ENCODE data around the gene IQCH. TPM values are rescaled to one million over a fixed set of nuclear protein-coding genes. Genes with fewer than 3 reads are reported as not detected.

Gene IQCH
- total RNA-seq, 4 donors from 2014 or later = 0.66 to 3.0 (median 2.0) TPM

- Histone ChIP-seq H3K27me3 (no peaks in the 10 kb centered on the region), H3K36me3 (no peaks in the 10 kb centered on the region), H3K4me1 (no peaks in the 10 kb centered on the region), H3K27ac (no peak overlapping the region), H3K4me3 (no peak overlapping the region), H3K9me3 (no peaks in the 10 kb centered on the region)
- TF ChIP-seq CTCF (IDR thresholded peaks at IDR 0.05) = no peak
- 39 to 61% methylated on average over 1 of the region's 1 CpG for WGBS, 2 donors
- DNase-seq (ENCODE audit: low spot score in 2 of 2) = no peak
Observed at GRCh38 chr15:67380921-67381320, 126.3 kb downstream of the IQCH start.

GRCh38 chr15:67381416-67382045 is 126.9 kb downstream of the IQCH start:
- H3K9me3 ChIP-seq = no peaks in the 10 kb centered on the region
- no peaks in the 10 kb centered on the region for H3K36me3 ChIP-seq
- TF ChIP-seq EP300 (IDR thresholded peaks at IDR 0.05) (no peak), POLR2A (IDR thresholded peaks at IDR 0.05) (no peak), CTCF (IDR thresholded peaks at IDR 0.05) (no peak)
- H3K4me3 ChIP-seq = no peak overlapping the region
- H3K27ac ChIP-seq = no peak overlapping the region
- WGBS, 2 donors = 93% methylated on average over 8 of the region's 8 CpGs
- no peaks in the 10 kb centered on the region for H3K27me3 ChIP-seq
- DNase-seq (ENCODE audit: low spot score in 2 of 2) = no peak
- no peaks in the 10 kb centered on the region for H3K4me1 ChIP-seq

GRCh38 chr15:67382723-67383122 is 128.1 kb downstream of the IQCH start:
- WGBS, 2 donors = 92 to 93% methylated on average over 3 of the region's 3 CpGs
- no peaks in the 10 kb centered on the region for H3K27me3 ChIP-seq
- TF ChIP-seq POLR2A (IDR thresholded peaks at IDR 0.05) = no peak
- no peak for TF ChIP-seq EP300 (IDR thresholded peaks at IDR 0.05)
- no peak for TF ChIP-seq CTCF (IDR thresholded peaks at IDR 0.05)
- H3K9me3 ChIP-seq = no peaks in the 10 kb centered on the region
- H3K27ac ChIP-seq = no peak overlapping the region
- no peaks in the 10 kb centered on the region for H3K4me1 ChIP-seq
- H3K4me3 ChIP-seq = no peak overlapping the region
- DNase-seq (ENCODE audit: low spot score in 2 of 2) = no peak
- H3K36me3 ChIP-seq = no peaks in the 10 kb centered on the region

- 76 to 84% methylated on average over 1 of the region's 1 CpG for WGBS, 2 donors
- H3K36me3 ChIP-seq = no peaks in the 10 kb centered on the region
- H3K4me3 ChIP-seq = no peak overlapping the region
- H3K4me1 ChIP-seq = no peaks in the 10 kb centered on the region
- H3K9me3 ChIP-seq = no peaks in the 10 kb centered on the region
- no peak for TF ChIP-seq POLR2A (IDR thresholded peaks at IDR 0.05)
- no peak for TF ChIP-seq CTCF (IDR thresholded peaks at IDR 0.05)
- TF ChIP-seq EP300 (IDR thresholded peaks at IDR 0.05) = no peak
- no peak for DNase-seq (ENCODE audit: low spot score in 2 of 2)
- H3K27me3 ChIP-seq = no peaks in the 10 kb centered on the region
- H3K27ac ChIP-seq = no peak overlapping the region
Observed at GRCh38 chr15:67383899-67384298, 129.3 kb downstream of the IQCH start.

- no peak overlapping the region for H3K27ac ChIP-seq
- H3K27me3 ChIP-seq = no peaks in the 10 kb centered on the region
- H3K9me3 ChIP-seq = no peaks in the 10 kb centered on the region
- no peaks in the 10 kb centered on the region for H3K4me1 ChIP-seq
- H3K4me3 ChIP-seq = no peak overlapping the region
- WGBS, 2 donors = 48 to 50% methylated on average over 4 of the region's 4 CpGs
- H3K36me3 ChIP-seq = no peaks in the 10 kb centered on the region
- TF ChIP-seq CTCF (IDR thresholded peaks at IDR 0.05) (no peak), EP300 (IDR thresholded peaks at IDR 0.05) (no peak), POLR2A (IDR thresholded peaks at IDR 0.05) (no peak)
- DNase-seq (ENCODE audit: low spot score in 2 of 2) = no peak
Observed at GRCh38 chr15:67384761-67385160, 130.2 kb downstream of the IQCH start.

Measured in tibial nerve (tissue), 4 donors.